Activated T-cell treated with anti-CD3 and anti-CD28 coated beads, Interleukin-2, amount 50 U/mL, for 4 hours (primary cell): ENCODE data around the gene NAV2. TPM values are rescaled to one million over a fixed set of nuclear protein-coding genes. Genes with fewer than 3 reads are reported as not detected.

Experiments
- ATAC-seq, 2 donors: fragments of 200-7000 bp; cut with Tn5 transposase; one replicate each; pipeline ENCODE4 v1.10.0; 2021
- DNase-seq: peaks from one replicate; pipeline ENCODE4 v3.0.0-alpha.2; 2020
- H3K27me3 Mint-ChIP-seq: one replicate; pipeline ENCODE4 v1.8.0; 2021; ENCODE audit warnings: low read depth, mixed read lengths
- H3K36me3 Mint-ChIP-seq: one replicate; pipeline ENCODE4 v1.8.0; 2022; ENCODE audit warnings: mixed read lengths; ENCODE audit not compliant: insufficient read depth
- H3K4me1 Mint-ChIP-seq: one replicate; pipeline ENCODE4 v1.8.0; 2021; ENCODE audit warnings: low read depth, mixed read lengths
- H3K4me3 Mint-ChIP-seq: one replicate; pipeline ENCODE4 v1.8.0; 2021; ENCODE audit warnings: mild to moderate bottlenecking, moderate library complexity, mixed read lengths
- H3K9me3 Mint-ChIP-seq: one replicate; pipeline ENCODE4 v1.8.0; 2021; ENCODE audit warnings: mixed read lengths
- total RNA-seq, 3 donors: library from RNA; stranded (reverse); gene quantifications; one replicate each; pipeline ENCODE4 v1.2.1, GENCODE V29; 2021

NAV2 gene
- total RNA-seq, 3 donors from 2014 or later: 0.08 to 0.60 (median 0.35) TPM

DNA sequence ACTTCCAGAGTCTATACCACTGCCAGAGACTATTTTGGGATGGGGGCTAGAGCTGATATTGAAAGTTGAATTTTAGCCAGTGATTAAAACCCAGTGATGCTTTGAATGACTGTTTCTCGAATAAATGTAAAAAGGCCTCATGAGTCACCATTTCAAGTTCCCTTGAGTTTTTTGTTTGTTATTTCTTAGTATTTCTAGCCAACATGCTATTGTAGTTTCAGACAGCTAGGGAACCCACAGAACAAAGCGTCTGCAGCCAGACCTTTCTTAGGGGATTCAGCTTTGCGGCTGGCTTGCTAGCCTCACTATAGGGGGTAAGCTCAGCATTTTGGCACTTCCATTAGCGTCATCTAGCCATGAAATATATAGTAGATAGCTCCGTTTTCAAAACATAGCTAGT is 381.1 kb downstream of the NAV2 start:
- DNase-seq: no peak
- Mint-ChIP-seq H3K27me3 (no peaks in the 10 kb centered on the region), H3K4me1 (peaks cover 9% of the 10 kb centered on the region), H3K9me3 (no peaks in the 10 kb centered on the region), H3K4me3 (no peak overlapping the region), H3K36me3 (peaks cover 2% of the 10 kb centered on the region)
- no peak for ATAC-seq

- no peaks in the 10 kb centered on the region for H3K9me3 Mint-ChIP-seq
- H3K36me3 Mint-ChIP-seq: peaks cover 2% of the 10 kb centered on the region
These were observed 382.6 kb downstream of the NAV2 start for GRCh38 chr11:20095189-20095588.

GRCh38 chr11:20097319-20098221 is 384.9 kb downstream of the NAV2 start:
- H3K4me1 Mint-ChIP-seq: peaks cover 5% of the 10 kb centered on the region
- no peaks in the 10 kb centered on the region for H3K9me3 Mint-ChIP-seq
- no peaks in the 10 kb centered on the region for H3K27me3 Mint-ChIP-seq
- ATAC-seq (no peak), DNase-seq (no peak)
- H3K36me3 Mint-ChIP-seq: peaks cover 2% of the 10 kb centered on the region
- no peak overlapping the region for H3K4me3 Mint-ChIP-seq

More at GRCh38 chr11:20095189-20095588, 382.6 kb downstream of the NAV2 start:
- ATAC-seq (no peak), DNase-seq (no peak)
- Mint-ChIP-seq H3K4me1 (peaks cover 5% of the 10 kb centered on the region), H3K27me3 (no peaks in the 10 kb centered on the region), H3K4me3 (no peak overlapping the region)

- H3K27me3 Mint-ChIP-seq: no peaks in the 10 kb centered on the region
- no peaks in the 10 kb centered on the region for H3K9me3 Mint-ChIP-seq
- no peaks in the 10 kb centered on the region for H3K36me3 Mint-ChIP-seq
- DNase-seq: no peak
- H3K4me3 Mint-ChIP-seq: no peak overlapping the region
- peaks cover 5% of the 10 kb centered on the region for H3K4me1 Mint-ChIP-seq
- peak in 1 of 2 donors; percentile 62 for ATAC-seq
These were observed 386.9 kb downstream of the NAV2 start for GRCh38 chr11:20099527-20099926.

DNA sequence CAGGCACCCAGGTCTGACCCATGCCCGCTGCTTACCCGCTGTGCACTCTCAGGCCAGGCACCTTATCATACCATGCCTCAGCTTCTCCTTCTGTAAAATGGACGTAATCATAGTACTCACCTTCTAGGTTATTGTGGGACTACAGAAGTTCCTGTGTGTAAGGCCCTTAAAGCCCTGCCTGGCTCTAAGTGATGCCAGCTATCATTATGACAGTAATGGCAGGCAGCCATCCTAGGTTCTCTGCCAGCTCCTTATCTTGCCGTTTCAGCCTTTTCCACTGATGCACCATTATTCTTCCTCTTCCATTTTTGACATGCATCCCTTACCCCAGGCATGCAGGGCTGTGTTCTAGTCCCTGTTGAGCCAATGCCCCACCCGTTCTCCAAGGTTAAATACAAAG is 389.8 kb downstream of the NAV2 start:
- Mint-ChIP-seq H3K9me3 (no peaks in the 10 kb centered on the region), H3K4me1 (peaks cover 5% of the 10 kb centered on the region), H3K36me3 (no peaks in the 10 kb centered on the region), H3K27me3 (no peaks in the 10 kb centered on the region), H3K4me3 (no peak overlapping the region)
- DNase-seq: no peak
- no peak for ATAC-seq

- H3K4me3 Mint-ChIP-seq: no peak overlapping the region
- H3K4me1 Mint-ChIP-seq: peaks cover 5% of the 10 kb centered on the region
- H3K27me3 Mint-ChIP-seq: no peaks in the 10 kb centered on the region
- no peaks in the 10 kb centered on the region for H3K9me3 Mint-ChIP-seq
- H3K36me3 Mint-ChIP-seq: no peaks in the 10 kb centered on the region
- ATAC-seq (no peak), DNase-seq (no peak)
These were observed 390.6 kb downstream of the NAV2 start for GRCh38 chr11:20103281-20103680.

- Mint-ChIP-seq H3K27me3 (no peaks in the 10 kb centered on the region), H3K9me3 (no peaks in the 10 kb centered on the region), H3K4me1 (no peaks in the 10 kb centered on the region), H3K4me3 (no peak overlapping the region), H3K36me3 (no peaks in the 10 kb centered on the region)
- DNase-seq (no peak), ATAC-seq (no peak)
These were observed 392.8 kb downstream of the NAV2 start for GRCh38 chr11:20105427-20105826.

GRCh38 chr11:20109731-20110445 is 397.3 kb downstream of the NAV2 start:
- no peaks in the 10 kb centered on the region for H3K36me3 Mint-ChIP-seq
- peaks cover 6% of the 10 kb centered on the region for H3K27me3 Mint-ChIP-seq
- H3K4me3 Mint-ChIP-seq: no peak overlapping the region
- DNase-seq (no peak), ATAC-seq (no peak)
- H3K4me1 Mint-ChIP-seq: no peaks in the 10 kb centered on the region
- H3K9me3 Mint-ChIP-seq: no peaks in the 10 kb centered on the region

- DNase-seq: peak; percentile 24
- H3K4me1 Mint-ChIP-seq: no peaks in the 10 kb centered on the region
- peaks cover 6% of the 10 kb centered on the region for H3K27me3 Mint-ChIP-seq
- H3K4me3 Mint-ChIP-seq: no peak overlapping the region
- H3K9me3 Mint-ChIP-seq: no peaks in the 10 kb centered on the region
- ATAC-seq: peak; percentile 70 to 72
- H3K36me3 Mint-ChIP-seq: no peaks in the 10 kb centered on the region
These were observed 398.5 kb downstream of the NAV2 start for GRCh38 chr11:20110908-20111669.

GRCh38 chr11:20111871-20112270 is 399.2 kb downstream of the NAV2 start:
- Mint-ChIP-seq H3K36me3 (no peaks in the 10 kb centered on the region), H3K4me3 (no peak overlapping the region), H3K4me1 (no peaks in the 10 kb centered on the region), H3K27me3 (peaks cover 6% of the 10 kb centered on the region), H3K9me3 (no peaks in the 10 kb centered on the region)
- DNase-seq (no peak), ATAC-seq (no peak)

DNA sequence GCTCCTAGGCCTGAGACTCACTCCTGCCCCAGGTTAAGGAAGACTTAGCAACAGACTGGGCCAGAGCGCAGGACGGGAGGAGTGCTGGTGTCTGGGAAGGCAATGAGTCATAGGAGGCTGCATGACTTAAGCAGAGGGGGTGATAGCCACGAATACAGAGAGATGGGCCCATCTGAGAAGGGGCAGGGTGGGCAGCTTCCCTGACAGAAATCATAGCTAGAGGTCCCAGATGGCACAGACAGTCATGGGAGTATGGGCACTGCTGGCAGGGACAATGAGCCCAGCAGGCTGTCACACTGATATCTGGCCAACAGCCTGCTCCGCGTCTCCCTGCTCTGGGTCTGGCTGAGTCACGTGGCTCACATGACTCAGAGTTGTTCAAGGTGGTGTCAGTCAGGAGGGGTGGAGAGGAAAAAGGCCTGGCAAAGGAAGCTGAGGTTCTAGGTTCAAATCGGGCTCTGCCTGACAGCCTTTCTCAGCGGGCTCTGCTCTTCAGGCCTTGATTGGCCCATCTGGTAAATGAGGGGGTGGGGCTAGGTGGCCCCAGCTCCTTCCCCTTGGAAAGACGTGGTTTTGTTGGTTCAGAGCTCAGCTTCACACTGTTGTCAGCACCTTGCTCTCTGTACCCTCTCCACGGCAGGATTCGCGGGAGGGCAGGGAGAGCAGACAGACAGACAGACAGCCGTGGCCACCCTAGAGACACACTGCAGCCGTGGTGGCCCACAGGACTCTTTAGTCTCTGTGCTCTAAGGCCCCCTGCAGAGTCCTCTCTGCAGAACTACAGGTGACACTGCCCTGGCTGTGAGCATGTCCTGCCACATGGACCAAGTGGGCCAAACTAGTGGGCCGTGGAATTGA is 399.9 kb downstream of the NAV2 start:
- peaks cover 6% of the 10 kb centered on the region for H3K27me3 Mint-ChIP-seq
- no peaks in the 10 kb centered on the region for H3K9me3 Mint-ChIP-seq
- H3K4me1 Mint-ChIP-seq: no peaks in the 10 kb centered on the region
- peak; percentile 30 to 53 for ATAC-seq
- DNase-seq: no peak
- H3K4me3 Mint-ChIP-seq: no peak overlapping the region
- no peaks in the 10 kb centered on the region for H3K36me3 Mint-ChIP-seq

DNA sequence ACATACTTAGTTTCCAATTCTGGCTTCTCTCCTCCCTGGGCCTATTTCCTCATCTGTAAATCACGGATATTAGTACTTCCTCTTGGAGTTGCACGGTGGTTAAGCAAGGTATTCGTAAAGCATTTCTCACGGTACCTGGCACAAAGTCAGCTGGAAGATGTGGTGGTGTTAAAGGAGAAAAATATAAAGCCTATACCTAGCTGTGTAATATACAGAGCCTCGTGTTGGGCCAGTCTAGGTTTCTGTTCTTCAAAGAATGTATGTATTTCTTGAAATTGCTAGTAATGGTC is 400.5 kb downstream of the NAV2 start:
- Mint-ChIP-seq H3K9me3 (no peaks in the 10 kb centered on the region), H3K4me3 (no peak overlapping the region), H3K36me3 (no peaks in the 10 kb centered on the region), H3K27me3 (peaks cover 6% of the 10 kb centered on the region), H3K4me1 (no peaks in the 10 kb centered on the region)
- ATAC-seq (no peak), DNase-seq (no peak)

GRCh38 chr11:20114588-20114987 is 402.0 kb downstream of the NAV2 start:
- Mint-ChIP-seq H3K9me3 (no peaks in the 10 kb centered on the region), H3K27me3 (peaks cover 6% of the 10 kb centered on the region), H3K4me3 (no peak overlapping the region), H3K4me1 (no peaks in the 10 kb centered on the region), H3K36me3 (no peaks in the 10 kb centered on the region)
- ATAC-seq (no peak), DNase-seq (no peak)

DNA sequence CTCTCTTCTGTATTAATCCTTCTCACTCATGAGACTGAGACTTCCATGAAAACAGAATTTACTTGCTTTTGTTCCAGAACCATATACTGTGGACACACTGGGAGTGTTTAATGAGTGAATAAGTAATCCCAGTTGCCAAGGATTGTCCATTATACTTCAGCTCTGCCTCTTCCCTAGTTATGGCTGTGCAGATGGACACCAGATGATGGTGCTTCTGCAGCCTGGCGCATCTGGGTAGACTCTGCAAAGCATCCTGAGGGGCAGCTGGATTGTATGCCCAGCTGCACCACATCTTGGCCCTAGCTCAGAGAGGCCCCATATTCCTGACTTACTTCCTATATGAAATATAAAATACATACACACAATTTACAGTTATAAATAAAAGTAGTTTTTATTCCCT is 404.2 kb downstream of the NAV2 start:
- DNase-seq (no peak), ATAC-seq (no peak)
- no peaks in the 10 kb centered on the region for H3K36me3 Mint-ChIP-seq
- H3K9me3 Mint-ChIP-seq: no peaks in the 10 kb centered on the region
- peaks cover 9% of the 10 kb centered on the region for H3K27me3 Mint-ChIP-seq
- H3K4me1 Mint-ChIP-seq: no peaks in the 10 kb centered on the region
- H3K4me3 Mint-ChIP-seq: no peak overlapping the region
